Type B pancreatic cell (in vitro differentiated cells): Measurements from ENCODE around the gene OPN1SW. TPM values are rescaled to one million over a fixed set of nuclear protein-coding genes. Genes with fewer than 3 reads are reported as not detected.

Experiments
- DNase-seq: peaks from one replicate; pipeline ENCODE4 v3.0.0; 2021; ENCODE audit warnings: mixed read lengths; ENCODE audit not compliant: unreplicated experiment; ENCODE audit errors: extremely low spot score
- H3K27ac Mint-ChIP-seq: 2 replicates; pipeline ENCODE4 v1.8.0; 2021; ENCODE audit warnings: mild to moderate bottlenecking, mixed read lengths
- H3K27me3 Mint-ChIP-seq: 2 replicates; pipeline ENCODE4 v1.8.0; 2021; ENCODE audit warnings: mixed read lengths
- H3K36me3 Mint-ChIP-seq: 2 replicates; pipeline ENCODE4 v1.8.0; 2021; ENCODE audit warnings: mixed read lengths
- H3K4me1 Mint-ChIP-seq: one replicate; pipeline ENCODE4 v1.8.0; 2021; ENCODE audit warnings: mixed read lengths; ENCODE audit not compliant: unreplicated experiment
- H3K4me3 Mint-ChIP-seq: 2 replicates; pipeline ENCODE4 v1.8.0; 2021; ENCODE audit warnings: mild to moderate bottlenecking, mixed read lengths
- H3K9me3 Mint-ChIP-seq: 2 replicates; pipeline ENCODE4 v1.8.0; 2021; ENCODE audit warnings: mixed read lengths
- total RNA-seq: library from RNA; stranded (reverse); gene quantifications from 2 replicates; pipeline ENCODE4 v1.2.1, GENCODE V29; 2021; ENCODE audit warnings: low replicate concordance
- TF ChIP-seq, protein P1 (sequence below): fragments of 200-600 bp; sonication (generic); conservative IDR thresholded peaks from 2 replicates; pipeline ENCODE4 v1.5.0; 2021; ENCODE audit warnings: antibody characterized with exemption, mild to moderate bottlenecking

Gene OPN1SW
- total RNA-seq, 1 donor from 2014 or later: not detected

GRCh38 chr7:128793181-128793547 is 17.6 kb upstream of the OPN1SW start:
- no peak for DNase-seq
- peak overlapping the region; percentile 78 for H3K4me3 Mint-ChIP-seq
- H3K27ac Mint-ChIP-seq: no peak overlapping the region
- TF ChIP-seq, protein P1, sequence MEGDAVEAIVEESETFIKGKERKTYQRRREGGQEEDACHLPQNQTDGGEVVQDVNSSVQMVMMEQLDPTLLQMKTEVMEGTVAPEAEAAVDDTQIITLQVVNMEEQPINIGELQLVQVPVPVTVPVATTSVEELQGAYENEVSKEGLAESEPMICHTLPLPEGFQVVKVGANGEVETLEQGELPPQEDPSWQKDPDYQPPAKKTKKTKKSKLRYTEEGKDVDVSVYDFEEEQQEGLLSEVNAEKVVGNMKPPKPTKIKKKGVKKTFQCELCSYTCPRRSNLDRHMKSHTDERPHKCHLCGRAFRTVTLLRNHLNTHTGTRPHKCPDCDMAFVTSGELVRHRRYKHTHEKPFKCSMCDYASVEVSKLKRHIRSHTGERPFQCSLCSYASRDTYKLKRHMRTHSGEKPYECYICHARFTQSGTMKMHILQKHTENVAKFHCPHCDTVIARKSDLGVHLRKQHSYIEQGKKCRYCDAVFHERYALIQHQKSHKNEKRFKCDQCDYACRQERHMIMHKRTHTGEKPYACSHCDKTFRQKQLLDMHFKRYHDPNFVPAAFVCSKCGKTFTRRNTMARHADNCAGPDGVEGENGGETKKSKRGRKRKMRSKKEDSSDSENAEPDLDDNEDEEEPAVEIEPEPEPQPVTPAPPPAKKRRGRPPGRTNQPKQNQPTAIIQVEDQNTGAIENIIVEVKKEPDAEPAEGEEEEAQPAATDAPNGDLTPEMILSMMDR: no peak
- peaks cover 6% of the 10 kb centered on the region for H3K9me3 Mint-ChIP-seq
- peaks cover 20% of the 10 kb centered on the region for H3K36me3 Mint-ChIP-seq
- H3K27me3 Mint-ChIP-seq: peaks cover 17% of the 10 kb centered on the region
- peaks cover 7% of the 10 kb centered on the region for H3K4me1 Mint-ChIP-seq

DNA sequence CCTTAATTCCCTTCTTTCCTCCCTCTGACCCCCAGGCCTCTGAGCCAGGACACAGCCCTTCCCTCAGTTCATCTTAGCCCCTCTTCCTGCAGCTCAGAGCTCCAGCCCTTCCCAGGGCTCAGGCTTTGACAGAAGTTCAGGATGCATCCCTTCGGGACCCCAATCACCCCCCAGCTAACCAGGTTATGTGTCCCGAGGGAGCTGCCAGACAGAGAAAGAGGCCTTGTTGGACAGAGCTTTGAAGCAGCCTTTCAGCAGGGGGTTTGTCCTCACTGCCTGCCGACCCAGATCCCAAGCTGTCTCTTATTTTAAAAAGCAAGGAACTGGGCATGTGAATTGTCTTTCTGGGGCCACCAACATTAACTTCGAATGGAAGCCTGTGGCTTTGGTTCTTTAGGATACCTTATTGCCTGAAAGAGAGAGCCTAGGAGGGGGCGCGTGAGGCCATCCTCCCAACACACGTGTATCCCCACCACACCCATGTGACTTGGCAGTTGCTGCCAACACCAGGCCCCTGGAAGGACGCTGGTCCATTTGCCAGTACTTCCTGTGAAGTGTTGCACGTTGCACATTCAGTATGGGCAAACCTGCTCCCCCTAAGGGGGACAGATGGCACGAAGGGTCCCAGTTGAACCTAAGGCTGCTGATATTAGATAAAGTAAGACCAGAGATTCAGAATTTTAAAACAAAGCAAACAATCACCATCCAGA is 17.0 kb upstream of the OPN1SW start:
- peak overlapping the region; percentile 78 for H3K4me3 Mint-ChIP-seq
- peaks cover 7% of the 10 kb centered on the region for H3K4me1 Mint-ChIP-seq
- H3K27me3 Mint-ChIP-seq: peaks cover 18% of the 10 kb centered on the region
- peaks cover 6% of the 10 kb centered on the region for H3K9me3 Mint-ChIP-seq
- no peak overlapping the region for H3K27ac Mint-ChIP-seq
- H3K36me3 Mint-ChIP-seq: peaks cover 20% of the 10 kb centered on the region
- TF ChIP-seq, protein P1: no peak
- DNase-seq: no peak

GRCh38 chr7:128791972-128792327 is 16.4 kb upstream of the OPN1SW start:
- Mint-ChIP-seq H3K27ac (no peak overlapping the region), H3K9me3 (peaks cover under 1% of the 10 kb centered on the region), H3K4me1 (peaks cover 7% of the 10 kb centered on the region), H3K36me3 (peaks cover 14% of the 10 kb centered on the region), H3K27me3 (peaks cover 21% of the 10 kb centered on the region), H3K4me3 (peak overlapping the region; percentile 89)
- no peak for DNase-seq
- TF ChIP-seq, protein P1: no peak

GRCh38 chr7:128791121-128791971 is 15.8 kb upstream of the OPN1SW start, which contains the start of gene CCDC136:
CCDC136 (plus strand) TSS chr7:128791968; CDS start chr7:128792412, 444 bp downstream.
- Mint-ChIP-seq H3K9me3 (no peaks in the 10 kb centered on the region), H3K27ac (no peak within 1 kb of the TSS), H3K4me3 (peak within 1 kb of the TSS; percentile 89), H3K36me3 (peaks cover 12% of the 10 kb centered on the region), H3K27me3 (peaks cover 21% of the 10 kb centered on the region), H3K4me1 (peaks cover 7% of the 10 kb centered on the region)
- DNase-seq: peak; percentile 80
- TF ChIP-seq, protein P1: no peak

- Mint-ChIP-seq H3K27me3 (peaks cover 24% of the 10 kb centered on the region), H3K36me3 (peaks cover 3% of the 10 kb centered on the region), H3K9me3 (no peaks in the 10 kb centered on the region), H3K4me1 (peaks cover 7% of the 10 kb centered on the region), H3K27ac (peak overlapping the region; percentile 45), H3K4me3 (peak overlapping the region; percentile 87)
- DNase-seq: no peak
- TF ChIP-seq, protein P1: no peak
Observed at GRCh38 chr7:128790315-128791041, 14.9 kb upstream of the OPN1SW start.
